KOPT-K1 (cell line): ENCODE data around the gene ABL1.

ENCODE experiments used
- H3K27ac ChIP-seq: fragments of 200-600 bp; sonication (generic); 2 replicates; pipeline ENCODE4 v1.5.1; 2016; ENCODE audit warnings: antibody characterized with exemption, mild to moderate bottlenecking, low read depth, low read length; ENCODE audit not compliant: poor library complexity, severe bottlenecking
- H3K36me3 ChIP-seq: fragments of 200-600 bp; sonication (generic); 2 replicates; pipeline ENCODE4 v1.5.1; 2017; ENCODE audit warnings: antibody characterized with exemption, mild to moderate bottlenecking, low read length, moderate library complexity; ENCODE audit not compliant: insufficient read depth
- H3K9me3 ChIP-seq: fragments of 200-600 bp; sonication (generic); 2 replicates; pipeline ENCODE4 v1.5.1; 2017; ENCODE audit warnings: antibody characterized with exemption, low read length, mild to moderate bottlenecking; ENCODE audit not compliant: insufficient read depth, poor library complexity, severe bottlenecking

Gene ABL1

DNA sequence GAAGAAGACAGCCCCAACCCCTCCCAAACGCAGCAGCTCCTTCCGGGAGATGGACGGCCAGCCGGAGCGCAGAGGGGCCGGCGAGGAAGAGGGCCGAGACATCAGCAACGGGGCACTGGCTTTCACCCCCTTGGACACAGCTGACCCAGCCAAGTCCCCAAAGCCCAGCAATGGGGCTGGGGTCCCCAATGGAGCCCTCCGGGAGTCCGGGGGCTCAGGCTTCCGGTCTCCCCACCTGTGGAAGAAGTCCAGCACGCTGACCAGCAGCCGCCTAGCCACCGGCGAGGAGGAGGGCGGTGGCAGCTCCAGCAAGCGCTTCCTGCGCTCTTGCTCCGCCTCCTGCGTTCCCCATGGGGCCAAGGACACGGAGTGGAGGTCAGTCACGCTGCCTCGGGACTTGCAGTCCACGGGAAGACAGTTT is 49.1 kb downstream of the ABL1 start:
- no peaks in the 10 kb centered on the region for H3K9me3 ChIP-seq
- no peak overlapping the region for H3K27ac ChIP-seq
- peaks cover 98% of the 10 kb centered on the region for H3K36me3 ChIP-seq

DNA sequence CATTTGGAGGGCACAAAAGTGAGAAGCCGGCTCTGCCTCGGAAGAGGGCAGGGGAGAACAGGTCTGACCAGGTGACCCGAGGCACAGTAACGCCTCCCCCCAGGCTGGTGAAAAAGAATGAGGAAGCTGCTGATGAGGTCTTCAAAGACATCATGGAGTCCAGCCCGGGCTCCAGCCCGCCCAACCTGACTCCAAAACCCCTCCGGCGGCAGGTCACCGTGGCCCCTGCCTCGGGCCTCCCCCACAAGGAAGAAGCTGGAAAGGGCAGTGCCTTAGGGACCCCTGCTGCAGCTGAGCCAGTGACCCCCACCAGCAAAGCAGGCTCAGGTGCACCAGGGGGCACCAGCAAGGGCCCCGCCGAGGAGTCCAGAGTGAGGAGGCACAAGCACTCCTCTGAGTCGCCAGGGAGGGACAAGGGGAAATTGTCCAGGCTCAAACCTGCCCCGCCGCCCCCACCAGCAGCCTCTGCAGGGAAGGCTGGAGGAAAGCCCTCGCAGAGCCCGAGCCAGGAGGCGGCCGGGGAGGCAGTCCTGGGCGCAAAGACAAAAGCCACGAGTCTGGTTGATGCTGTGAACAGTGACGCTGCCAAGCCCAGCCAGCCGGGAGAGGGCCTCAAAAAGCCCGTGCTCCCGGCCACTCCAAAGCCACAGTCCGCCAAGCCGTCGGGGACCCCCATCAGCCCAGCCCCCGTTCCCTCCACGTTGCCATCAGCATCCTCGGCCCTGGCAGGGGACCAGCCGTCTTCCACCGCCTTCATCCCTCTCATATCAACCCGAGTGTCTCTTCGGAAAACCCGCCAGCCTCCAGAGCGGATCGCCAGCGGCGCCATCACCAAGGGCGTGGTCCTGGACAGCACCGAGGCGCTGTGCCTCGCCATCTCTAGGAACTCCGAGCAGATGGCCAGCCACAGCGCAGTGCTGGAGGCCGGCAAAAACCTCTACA is 49.8 kb downstream of the ABL1 start:
- no peak overlapping the region for H3K27ac ChIP-seq
- peaks cover 94% of the 10 kb centered on the region for H3K36me3 ChIP-seq
- no peaks in the 10 kb centered on the region for H3K9me3 ChIP-seq

DNA sequence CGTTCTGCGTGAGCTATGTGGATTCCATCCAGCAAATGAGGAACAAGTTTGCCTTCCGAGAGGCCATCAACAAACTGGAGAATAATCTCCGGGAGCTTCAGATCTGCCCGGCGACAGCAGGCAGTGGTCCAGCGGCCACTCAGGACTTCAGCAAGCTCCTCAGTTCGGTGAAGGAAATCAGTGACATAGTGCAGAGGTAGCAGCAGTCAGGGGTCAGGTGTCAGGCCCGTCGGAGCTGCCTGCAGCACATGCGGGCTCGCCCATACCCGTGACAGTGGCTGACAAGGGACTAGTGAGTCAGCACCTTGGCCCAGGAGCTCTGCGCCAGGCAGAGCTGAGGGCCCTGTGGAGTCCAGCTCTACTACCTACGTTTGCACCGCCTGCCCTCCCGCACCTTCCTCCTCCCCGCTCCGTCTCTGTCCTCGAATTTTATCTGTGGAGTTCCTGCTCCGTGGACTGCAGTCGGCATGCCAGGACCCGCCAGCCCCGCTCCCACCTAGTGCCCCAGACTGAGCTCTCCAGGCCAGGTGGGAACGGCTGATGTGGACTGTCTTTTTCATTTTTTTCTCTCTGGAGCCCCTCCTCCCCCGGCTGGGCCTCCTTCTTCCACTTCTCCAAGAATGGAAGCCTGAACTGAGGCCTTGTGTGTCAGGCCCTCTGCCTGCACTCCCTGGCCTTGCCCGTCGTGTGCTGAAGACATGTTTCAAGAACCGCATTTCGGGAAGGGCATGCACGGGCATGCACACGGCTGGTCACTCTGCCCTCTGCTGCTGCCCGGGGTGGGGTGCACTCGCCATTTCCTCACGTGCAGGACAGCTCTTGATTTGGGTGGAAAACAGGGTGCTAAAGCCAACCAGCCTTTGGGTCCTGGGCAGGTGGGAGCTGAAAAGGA is 50.7 kb downstream of the ABL1 start:
- Histone ChIP-seq H3K36me3 (peaks cover 92% of the 10 kb centered on the region), H3K27ac (no peak overlapping the region)

DNA sequence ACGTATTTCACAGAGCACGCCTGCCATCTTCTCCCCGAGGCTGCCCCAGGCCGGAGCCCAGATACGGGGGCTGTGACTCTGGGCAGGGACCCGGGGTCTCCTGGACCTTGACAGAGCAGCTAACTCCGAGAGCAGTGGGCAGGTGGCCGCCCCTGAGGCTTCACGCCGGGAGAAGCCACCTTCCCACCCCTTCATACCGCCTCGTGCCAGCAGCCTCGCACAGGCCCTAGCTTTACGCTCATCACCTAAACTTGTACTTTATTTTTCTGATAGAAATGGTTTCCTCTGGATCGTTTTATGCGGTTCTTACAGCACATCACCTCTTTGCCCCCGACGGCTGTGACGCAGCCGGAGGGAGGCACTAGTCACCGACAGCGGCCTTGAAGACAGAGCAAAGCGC is 51.9 kb downstream of the ABL1 start:
- H3K36me3 ChIP-seq: peaks cover 79% of the 10 kb centered on the region
- H3K27ac ChIP-seq: no peak overlapping the region
- H3K9me3 ChIP-seq: no peaks in the 10 kb centered on the region

More for the DNA sequence above, 50.7 kb downstream of the ABL1 start:
- no peaks in the 10 kb centered on the region for H3K9me3 ChIP-seq

DNA sequence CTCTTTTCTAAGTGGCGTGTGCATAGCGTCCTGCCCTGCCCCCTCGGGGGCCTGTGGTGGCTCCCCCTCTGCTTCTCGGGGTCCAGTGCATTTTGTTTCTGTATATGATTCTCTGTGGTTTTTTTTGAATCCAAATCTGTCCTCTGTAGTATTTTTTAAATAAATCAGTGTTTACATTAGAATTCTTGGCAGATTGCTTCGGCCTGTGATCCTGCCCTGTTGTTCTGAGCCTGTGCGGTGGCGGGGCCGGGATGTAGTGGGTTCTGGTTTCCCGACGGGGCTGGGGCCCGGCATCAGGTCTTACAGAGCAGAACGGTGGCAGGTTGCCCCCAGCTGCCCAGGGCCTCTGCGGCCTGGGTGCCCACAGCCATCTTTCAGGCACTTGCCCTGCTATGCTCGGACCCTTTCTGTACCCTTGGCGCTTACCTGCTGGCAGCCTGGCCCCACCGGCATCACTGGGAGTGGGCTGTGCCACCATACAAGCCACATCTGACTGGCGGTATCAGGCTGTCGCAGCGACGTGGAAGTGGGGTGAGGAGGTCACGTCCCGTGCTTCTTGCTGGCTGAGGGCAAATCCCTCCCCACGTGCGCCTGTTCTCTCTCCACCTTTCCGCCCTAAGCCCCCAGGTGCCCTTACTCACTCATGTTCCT is 52.6 kb downstream of the ABL1 start:
- Histone ChIP-seq H3K36me3 (peaks cover 79% of the 10 kb centered on the region), H3K27ac (no peak overlapping the region), H3K9me3 (no peaks in the 10 kb centered on the region)

DNA sequence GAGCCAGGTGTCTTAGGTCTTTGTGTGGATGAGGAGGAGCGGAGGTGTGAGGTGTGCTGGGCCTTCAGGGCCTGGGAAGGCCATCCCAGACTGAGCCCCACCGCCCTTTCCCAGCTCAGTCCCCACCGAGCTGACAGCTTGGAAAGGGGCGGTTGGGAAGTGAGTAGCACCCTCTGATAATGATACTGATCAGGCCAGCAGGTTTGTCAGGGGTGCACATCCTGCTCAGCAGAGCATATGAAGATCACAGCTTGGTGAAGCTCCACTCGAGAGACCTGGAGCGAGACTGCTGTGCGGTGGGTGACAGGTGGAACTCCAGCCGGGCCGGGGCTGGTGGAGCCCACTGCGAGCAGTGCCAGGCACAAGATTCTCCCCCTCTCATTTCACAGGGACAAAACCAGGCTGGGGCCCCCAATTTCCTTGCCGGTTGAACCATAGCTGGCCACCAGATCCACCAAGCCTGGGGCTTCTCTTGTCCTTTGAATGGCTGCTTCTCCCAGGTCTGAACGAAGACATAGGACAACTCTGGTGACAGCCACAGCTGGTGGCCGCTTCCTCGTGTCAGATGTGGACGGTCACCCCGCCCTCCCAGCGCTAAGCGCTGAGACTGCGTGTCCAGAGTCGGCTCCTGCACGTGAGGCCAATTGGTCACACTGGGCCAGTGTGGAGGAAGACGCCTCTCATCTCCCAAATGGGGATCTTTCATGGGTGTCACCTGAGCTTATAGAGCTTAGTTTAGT is 53.3 kb downstream of the ABL1 start:
- Histone ChIP-seq H3K36me3 (peaks cover 76% of the 10 kb centered on the region; the same call in 1 of the 2 replicates), H3K27ac (no peak overlapping the region), H3K9me3 (no peaks in the 10 kb centered on the region)

DNA sequence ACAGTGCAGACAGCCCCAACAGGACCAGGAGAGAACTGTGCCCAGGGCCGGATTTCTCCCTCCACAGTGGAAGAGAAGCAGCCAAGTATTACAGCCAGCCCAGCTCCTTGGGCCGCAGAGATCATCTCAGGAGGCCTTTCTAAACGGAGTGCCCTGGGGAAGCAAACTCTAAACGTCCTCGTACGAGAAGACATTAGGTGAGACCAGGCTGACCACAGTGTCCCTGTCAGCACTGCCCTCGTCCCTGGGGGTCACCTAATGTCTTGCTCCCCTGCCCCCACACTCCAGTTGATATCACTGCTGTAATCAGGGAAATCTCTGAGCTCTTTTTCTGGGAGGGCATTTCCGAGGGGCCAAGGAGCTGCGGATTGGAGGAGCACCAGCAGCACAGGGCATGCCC is 55.1 kb downstream of the ABL1 start:
- Histone ChIP-seq H3K27ac (no peak overlapping the region), H3K9me3 (no peaks in the 10 kb centered on the region), H3K36me3 (peaks cover 58% of the 10 kb centered on the region; the same call in 1 of the 2 replicates)

DNA sequence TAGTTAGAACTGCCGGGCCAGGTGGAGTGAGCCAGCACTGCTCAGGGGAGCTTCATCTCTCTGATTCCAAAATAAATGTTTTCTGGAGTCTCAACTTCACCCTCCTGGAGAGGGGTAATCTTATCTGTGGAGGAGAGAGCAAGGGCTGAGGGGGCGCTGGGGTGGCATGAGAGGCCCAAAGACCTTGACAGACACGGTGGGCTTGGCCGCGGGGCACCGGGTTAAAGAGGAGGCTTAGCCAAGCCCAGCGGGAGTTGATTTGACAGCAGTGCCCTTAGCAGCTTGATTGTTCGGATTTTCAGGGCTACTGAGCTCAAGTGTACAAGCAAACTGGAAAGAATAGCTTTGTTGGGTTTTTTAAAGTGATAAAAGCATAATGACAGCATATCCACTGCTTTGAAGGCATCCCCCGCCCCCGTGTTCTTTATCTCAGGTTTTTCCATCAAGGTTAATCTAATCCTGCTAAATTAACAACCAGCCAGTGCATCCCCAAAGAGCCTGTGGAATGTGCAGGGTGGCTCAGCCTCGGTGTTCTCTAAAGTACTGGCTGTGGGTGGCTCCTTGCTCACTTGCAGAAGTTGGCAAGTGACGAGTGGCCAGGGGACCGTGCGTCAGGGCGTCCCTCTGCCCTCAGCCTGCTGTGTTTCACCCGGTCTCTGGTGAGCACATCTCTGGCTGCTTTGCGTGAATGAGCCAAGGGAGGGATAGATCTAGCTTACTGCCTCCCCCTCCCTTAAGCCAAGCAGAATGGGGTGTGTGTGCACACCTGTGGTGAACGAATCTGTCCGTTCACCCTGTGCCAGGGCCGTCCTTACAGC is 56.0 kb downstream of the ABL1 start:
- H3K9me3 ChIP-seq: no peaks in the 10 kb centered on the region
- H3K36me3 ChIP-seq: peaks cover 48% of the 10 kb centered on the region; the same call in 1 of the 2 replicates
- H3K27ac ChIP-seq: no peak overlapping the region

DNA sequence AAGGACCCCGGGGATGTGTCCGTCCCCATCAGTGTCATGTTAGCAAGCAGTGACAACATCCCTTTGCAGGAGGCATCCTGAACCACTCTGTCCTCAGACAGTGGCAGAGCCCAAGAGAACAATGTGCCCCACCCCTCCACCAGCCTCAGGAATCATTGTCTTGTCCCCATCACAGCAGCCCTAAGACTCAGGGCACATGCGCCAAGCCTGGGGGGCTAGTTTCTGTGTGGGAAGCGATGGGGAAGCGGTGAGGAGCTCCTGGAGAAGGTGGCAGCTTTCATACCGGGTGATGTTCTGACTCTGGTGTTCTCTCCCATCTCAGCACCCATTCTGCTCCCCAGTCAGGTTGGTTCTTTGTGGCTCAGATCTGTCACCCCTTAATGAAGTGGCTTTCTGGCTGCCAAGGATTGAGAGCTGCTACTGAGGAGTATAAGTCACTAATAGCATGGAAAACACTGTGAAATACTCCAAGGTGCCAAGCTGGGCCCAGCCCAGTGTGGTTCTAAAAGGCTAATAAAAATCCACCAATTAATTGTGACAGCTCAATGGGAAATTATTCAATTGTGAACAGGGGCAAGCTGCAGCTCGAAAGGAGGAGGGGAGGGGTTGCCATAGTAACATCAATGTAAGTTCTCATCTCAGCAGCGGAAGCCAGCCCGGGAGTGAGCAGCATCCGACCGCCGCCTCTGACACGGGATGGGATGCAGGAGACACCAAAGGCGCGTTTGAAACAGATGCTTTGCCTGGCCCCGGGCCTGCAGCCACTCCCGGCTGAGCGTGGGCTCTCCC is 56.8 kb downstream of the ABL1 start:
- no peaks in the 10 kb centered on the region for H3K9me3 ChIP-seq
- H3K27ac ChIP-seq: no peak overlapping the region
- peaks cover 40% of the 10 kb centered on the region; the same call in 1 of the 2 replicates for H3K36me3 ChIP-seq

DNA sequence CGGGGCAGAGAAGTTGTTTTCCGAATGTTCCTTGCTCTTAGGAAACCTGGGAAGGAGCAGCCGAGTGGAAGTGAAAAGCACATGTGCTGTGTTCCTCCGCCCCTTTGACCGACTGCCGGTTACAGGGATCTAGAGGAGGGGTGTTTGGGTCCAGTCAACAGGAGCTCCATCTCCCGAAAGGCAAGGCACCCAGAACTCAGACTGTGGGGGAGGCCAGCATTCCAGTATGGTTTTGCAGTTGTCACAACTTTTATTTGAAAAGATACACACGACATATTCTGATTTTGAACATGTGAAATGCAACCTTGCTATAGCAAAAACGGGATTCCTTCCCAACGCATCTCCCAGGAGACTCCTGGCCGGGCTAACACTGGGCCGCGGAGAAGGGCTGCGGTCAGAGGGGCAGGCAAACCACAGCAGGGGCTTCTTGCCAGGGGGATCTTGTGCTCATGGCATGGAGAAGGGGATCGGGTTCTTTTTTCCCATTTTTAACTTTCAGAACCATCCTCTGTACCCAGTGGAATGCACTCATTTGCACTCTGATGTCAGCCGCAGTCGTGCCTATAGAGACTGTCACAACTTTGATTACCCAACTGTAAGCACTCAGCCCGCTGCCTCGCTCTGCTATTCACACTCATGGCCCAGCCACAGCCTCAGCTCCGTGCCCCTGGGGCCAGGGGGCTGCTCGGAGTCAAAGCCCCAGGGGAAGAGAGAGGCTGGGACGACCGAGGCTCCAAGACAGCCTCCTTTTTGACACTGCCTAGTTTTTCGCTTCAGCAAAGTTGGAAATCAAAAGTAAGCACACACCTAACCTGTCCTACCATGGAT is 57.6 kb downstream of the ABL1 start:
- Histone ChIP-seq H3K27ac (no peak overlapping the region), H3K9me3 (no peaks in the 10 kb centered on the region), H3K36me3 (peaks cover 32% of the 10 kb centered on the region; the same call in 1 of the 2 replicates)

DNA sequence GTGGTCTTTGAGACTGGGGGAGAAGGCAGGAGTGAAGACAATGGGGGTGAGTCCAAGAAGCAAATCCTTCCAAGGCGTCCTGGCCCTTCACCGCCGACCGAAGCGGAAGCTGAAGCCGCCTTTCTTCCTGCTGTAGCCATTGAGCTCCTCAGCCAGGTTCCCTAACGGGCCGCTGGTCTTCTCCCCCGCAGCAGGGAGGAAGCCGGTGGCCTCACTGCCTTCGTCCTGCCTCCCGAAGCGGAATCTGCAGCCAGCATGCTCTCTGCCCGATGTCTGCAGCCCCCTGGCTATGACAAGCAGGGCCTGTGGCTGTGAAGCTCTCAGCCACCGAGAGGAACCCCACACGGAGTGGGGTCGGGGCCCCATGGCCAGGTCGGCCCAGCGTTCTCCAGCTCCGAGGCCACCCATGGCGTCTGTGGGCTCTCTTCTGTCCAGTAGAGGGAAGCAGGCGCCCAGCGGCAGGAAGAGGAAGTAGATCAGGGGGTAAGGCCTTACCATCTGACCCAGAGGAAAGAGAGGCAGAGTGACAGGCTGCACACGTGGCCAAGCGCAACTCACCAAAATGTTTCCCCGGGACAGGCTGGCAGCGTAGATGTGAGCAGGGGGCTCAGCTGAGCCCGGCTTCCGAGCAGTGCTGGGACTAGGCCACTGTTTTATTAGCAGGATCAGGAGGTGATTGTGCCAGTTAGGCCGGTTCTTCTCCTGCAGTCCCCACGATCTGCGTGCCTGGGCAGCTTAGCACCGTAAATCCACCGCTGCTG is 58.5 kb downstream of the ABL1 start:
- no peaks in the 10 kb centered on the region for H3K9me3 ChIP-seq
- no peak overlapping the region for H3K27ac ChIP-seq
- H3K36me3 ChIP-seq: peaks cover 24% of the 10 kb centered on the region; the same call in 1 of the 2 replicates

DNA sequence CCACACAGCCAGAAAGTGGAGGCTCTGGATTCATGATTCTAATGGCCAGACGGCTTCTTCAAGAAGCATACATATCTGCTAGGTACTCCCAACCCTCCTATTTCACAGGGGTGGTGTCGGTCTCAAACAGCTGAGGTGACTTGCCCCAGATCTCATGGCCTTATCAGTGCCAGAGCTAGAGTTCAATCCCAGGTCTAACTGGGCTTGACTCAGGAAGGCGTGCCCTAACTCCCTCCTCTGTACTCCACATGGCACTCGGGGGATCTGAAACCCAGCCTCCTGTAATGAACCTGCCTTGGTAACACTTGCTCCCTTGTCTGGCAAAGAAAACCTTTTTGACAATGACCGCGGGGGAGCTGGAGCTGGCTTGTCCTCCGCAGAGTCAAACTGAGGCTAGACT is 59.5 kb downstream of the ABL1 start:
- Histone ChIP-seq H3K27ac (no peak overlapping the region), H3K9me3 (no peaks in the 10 kb centered on the region), H3K36me3 (peaks cover 16% of the 10 kb centered on the region; the same call in 1 of the 2 replicates)
